AG10803 (cell line): ENCODE measurements around the gene DAGLA.

ENCODE experiments used
- DNase-seq: peaks from one replicate; pipeline ENCODE4 v3.0.0; 2010; ENCODE audit warnings: low read depth
- H3K4me3 ChIP-seq: 2 replicates; pipeline ENCODE4 v1.5.1; 2011; ENCODE audit warnings: mild to moderate bottlenecking, low read length, control low read depth
- CTCF ChIP-seq: conservative IDR thresholded peaks from 2 replicates; pipeline ENCODE4 v1.5.1; 2011; ENCODE audit warnings: mild to moderate bottlenecking, low read length, control low read depth, inconsistent platforms

DAGLA gene

GRCh38 chr11:61712314-61712713 lies 32.1 kb downstream of the DAGLA start:
- TF ChIP-seq CTCF, result no peak
- H3K4me3 ChIP-seq, result no peak overlapping the region
- DNase-seq, result no peak

GRCh38 chr11:61712846-61713245 lies 32.7 kb downstream of the DAGLA start:
- no peak overlapping the region for H3K4me3 ChIP-seq
- DNase-seq, result no peak
- TF ChIP-seq CTCF, result no peak

- no peak overlapping the region for H3K4me3 ChIP-seq
- no peak for TF ChIP-seq CTCF
These were observed 33.3 kb downstream of the DAGLA start for GRCh38 chr11:61713464-61713863.

GRCh38 chr11:61713906-61714305 lies 33.7 kb downstream of the DAGLA start:
- no peak for DNase-seq
- TF ChIP-seq CTCF, result no peak
- no peak overlapping the region for H3K4me3 ChIP-seq

More at GRCh38 chr11:61713464-61713863, 33.3 kb downstream of the DAGLA start:
- DNase-seq, result no peak

GRCh38 chr11:61714316-61714715 lies 34.1 kb downstream of the DAGLA start:
- DNase-seq, result no peak
- no peak overlapping the region for H3K4me3 ChIP-seq
- no peak for TF ChIP-seq CTCF

- TF ChIP-seq CTCF, result no peak
- H3K4me3 ChIP-seq, result no peak overlapping the region
- DNase-seq, result no peak
These were observed 34.7 kb downstream of the DAGLA start for GRCh38 chr11:61714916-61715315.

GRCh38 chr11:61715867-61716266 lies 35.7 kb downstream of the DAGLA start:
- no peak for TF ChIP-seq CTCF
- H3K4me3 ChIP-seq, result no peak overlapping the region
- DNase-seq, result no peak
